H1 (cell line): ENCODE data around the gene PLEKHG1. TPM values are rescaled to one million over a fixed set of nuclear protein-coding genes. Genes with fewer than 3 reads are reported as not detected.

Experiments used
- RAD21 ChIP-seq, 2 experiments: IDR thresholded peaks in 1 of 2; conservative IDR thresholded peaks in 1 of 2; 2 replicates each; pipeline ENCODE4 v1.6.1; 2011; ENCODE audit warnings: low read depth in 2 of 2, low read length in 2 of 2, improper control_type of control experiment in 1 of 2, inconsistent platforms in 1 of 2, mild to moderate bottlenecking in 1 of 2, moderate library complexity in 1 of 2
- RNF2 ChIP-seq: fragments of 200-900, 300-1000 bp; sonication (generic); IDR thresholded peaks from 2 replicates; pipeline ENCODE4 v1.7.1; 2016; ENCODE audit warnings: borderline replicate concordance, low read depth, mild to moderate bottlenecking, antibody characterized with exemption, low read length; ENCODE audit not compliant: poor library complexity, severe bottlenecking; ENCODE audit errors: missing control alignments
- polyA plus RNA-seq, 7 experiments: library from polyadenylated mRNA; depleted of rRNA in 3 of 7; stranded (reverse) in 5 of 7; unstranded in 2 of 7; fragments of >200 nt in 5 of 7; fragments of 200-250 nt in 2 of 7; gene quantifications; 1 replicate in 5 of 7; 2 replicates in 1 of 7; 4 replicates in 1 of 7; pipeline versions ENCODE4 v1.2.1 to v1.2.3, GENCODE V29; 2011 to 2013; ENCODE audit warnings: missing spikeins in 2 of 7, mixed read lengths in 2 of 7
- total RNA-seq: library from RNA; stranded (reverse); fragmentation: NEBNext Ultra II Directional; extraction: Animal tissue kit (Norgen Biotek cat#: 25700); gene quantifications from 2 replicates; pipeline ENCODE4 v1.2.1, GENCODE V29; 2021

Gene PLEKHG1
- total and polyA plus RNA-seq, 2 of the 8 experiments (the other 6 are each of a cell fraction or from before 2014, with no cell fraction given) = 0.94 to 2.2 TPM

- no peak for TF ChIP-seq RNF2
- TF ChIP-seq RAD21 (IDR thresholded peaks at IDR 0.05 in 1 of 2, conservative IDR thresholded peaks at IDR 0.05 in 1 of 2; ENCODE audit: low read depth in 2 of 2, low read length in 2 of 2) = no peak
- TF ChIP-seq, all 59 proteins: peak for 0
These were observed 13.6 kb downstream of the PLEKHG1 start (continued) for GRCh38 chr6:150613269-150613668.
